Measurements from ENCODE around the gene ARL14EP.

- TF ChIP-seq CTCF (conservative IDR thresholded peaks at IDR 0.05 in 1 of 2, IDR thresholded peaks at IDR 0.05 in 1 of 2; ENCODE audit: low read depth in 1 of 2, low read length in 2 of 2) (no peak), EZH2 (IDR thresholded peaks at IDR 0.05; ENCODE audit: low read length, missing control alignments) (no peak)
Measured at GRCh38 chr11:30311189-30311588, 11.7 kb upstream of the ARL14EP start.
